ENCODE results near the gene COX6B2.

DNA sequence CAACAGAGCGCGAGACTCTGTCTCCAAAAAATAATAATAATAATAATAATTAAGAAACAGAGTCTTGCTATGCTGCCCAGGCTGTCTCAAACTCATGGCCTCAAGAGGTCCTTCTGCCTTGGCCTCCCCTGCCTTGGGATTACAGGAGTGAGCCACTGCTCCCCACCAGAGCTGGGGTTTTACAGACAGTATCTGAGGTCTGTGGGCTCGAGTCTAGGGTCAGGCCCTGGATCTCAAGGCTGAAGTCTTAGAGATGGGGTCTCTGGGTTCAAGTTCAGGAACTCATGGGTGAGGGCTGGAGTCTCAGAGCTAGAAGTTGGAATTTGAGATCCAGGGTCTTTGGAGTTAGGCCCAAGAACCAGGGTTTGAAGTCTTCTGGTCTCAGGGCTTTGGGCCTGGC, 12.3 kb upstream of the COX6B2 start:
- no peak for TF ChIP-seq CTCF (conservative IDR thresholded peaks at IDR 0.05; ENCODE audit: low read depth, low read length)
- TF ChIP-seq EZH2 (IDR thresholded peaks at IDR 0.05; ENCODE audit: low read length, unreplicated experiment) = no peak
- no peak for TF ChIP-seq EZH2phosphoT487 (IDR thresholded peaks at IDR 0.05; ENCODE audit: borderline replicate concordance, low read length)

All from PC-3 (cell line).